LNCAP (cell line): Measurements from ENCODE around the gene TPM4.

Source experiments
- CTCF ChIP-seq: fragments of 450-650 bp; IDR thresholded peaks from 2 replicates; pipeline ENCODE4 v1.5.1; 2017; ENCODE audit warnings: mild to moderate bottlenecking

Gene TPM4

GRCh38 chr19:16033721-16034120 lies 42.6 kb upstream of the TPM4 start:
- TF ChIP-seq CTCF = no peak

GRCh38 chr19:16034180-16034579 lies 42.1 kb upstream of the TPM4 start:
- TF ChIP-seq CTCF = no peak

- no peak for TF ChIP-seq CTCF
Measured at GRCh38 chr19:16034958-16035560, 41.2 kb upstream of the TPM4 start.

GRCh38 chr19:16035601-16036297 lies 40.5 kb upstream of the TPM4 start:
- TF ChIP-seq CTCF = no peak

- TF ChIP-seq CTCF = no peak
Measured at GRCh38 chr19:16036397-16036925, 39.8 kb upstream of the TPM4 start.

GRCh38 chr19:16036941-16037340 lies 39.4 kb upstream of the TPM4 start:
- no peak for TF ChIP-seq CTCF

GRCh38 chr19:16037424-16038195 lies 38.7 kb upstream of the TPM4 start:
- no peak for TF ChIP-seq CTCF
